GM21717 (cell line): Measurements from ENCODE around the gene CS.
"Not testable (repeated sequence)": the region's sequence is repeated elsewhere in the genome, so short reads cannot be mapped to it uniquely, and the experiment has no call there.

Experiments
- ATAC-seq: cut with Tn5 transposase; IDR thresholded peaks from one replicate; pipeline ENCODE4 v1.9.1; 2021; ENCODE audit warnings: mild to moderate bottlenecking, moderate library complexity; ENCODE audit not compliant: unreplicated experiment

The CS gene

DNA sequence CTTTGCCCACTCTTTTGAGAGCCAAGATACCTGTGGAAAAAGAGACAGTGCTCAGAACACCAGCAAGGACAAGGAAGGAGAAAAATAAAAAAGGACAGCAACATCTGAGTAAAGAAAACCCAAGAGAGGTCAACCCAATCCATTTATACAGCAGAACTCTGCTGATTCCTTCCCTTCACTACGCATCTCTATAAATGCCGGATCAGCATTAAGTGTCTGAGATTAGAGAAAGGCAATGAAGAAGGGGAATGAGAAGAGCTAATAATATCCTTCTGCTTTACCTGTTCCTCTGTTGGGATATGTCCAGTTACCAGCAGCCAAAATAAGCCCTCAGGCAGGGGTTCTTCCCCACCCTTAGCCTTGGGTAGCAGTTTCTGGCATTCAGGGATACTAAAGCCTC is 17.6 kb downstream of the CS start:
- ATAC-seq = no peak

DNA sequence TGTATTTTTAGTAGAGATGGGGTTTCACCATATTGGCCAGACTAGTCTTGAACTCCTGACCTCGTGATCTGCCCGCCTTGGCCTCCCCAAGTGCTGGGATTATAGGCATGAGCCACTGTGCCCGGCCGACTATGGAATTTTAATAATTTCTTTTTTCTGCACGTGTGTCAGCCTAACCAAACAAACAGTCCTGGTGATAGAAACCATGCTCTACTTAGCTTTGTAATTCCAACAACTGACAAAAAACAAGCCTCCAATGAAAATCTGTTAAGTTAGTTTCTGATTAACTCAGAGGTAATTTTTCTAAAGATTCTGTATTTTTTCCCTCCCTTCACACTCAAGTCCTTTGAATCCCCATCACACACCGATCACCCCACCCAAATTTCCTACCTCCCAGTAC is 18.1 kb downstream of the CS start:
- no peak for ATAC-seq

DNA sequence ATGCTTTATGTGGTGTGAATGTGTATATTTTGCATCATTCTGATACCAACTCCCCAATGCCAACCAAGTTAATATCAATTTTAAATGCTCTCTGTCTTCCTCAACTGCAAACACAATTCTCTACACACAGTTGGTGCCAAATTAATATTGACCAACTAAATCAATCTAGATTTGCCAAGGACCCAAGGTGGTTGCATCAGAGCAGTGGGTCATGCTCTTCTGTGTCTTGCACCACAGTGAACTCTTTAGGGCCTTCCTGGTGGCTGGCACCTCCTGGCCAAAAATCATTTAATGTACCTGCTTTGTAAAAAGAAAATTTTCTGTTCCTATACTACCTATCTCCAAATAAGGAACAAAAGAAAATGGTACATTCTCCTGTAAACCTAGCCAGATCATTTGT is 19.3 kb downstream of the CS start:
- ATAC-seq = no peak

DNA sequence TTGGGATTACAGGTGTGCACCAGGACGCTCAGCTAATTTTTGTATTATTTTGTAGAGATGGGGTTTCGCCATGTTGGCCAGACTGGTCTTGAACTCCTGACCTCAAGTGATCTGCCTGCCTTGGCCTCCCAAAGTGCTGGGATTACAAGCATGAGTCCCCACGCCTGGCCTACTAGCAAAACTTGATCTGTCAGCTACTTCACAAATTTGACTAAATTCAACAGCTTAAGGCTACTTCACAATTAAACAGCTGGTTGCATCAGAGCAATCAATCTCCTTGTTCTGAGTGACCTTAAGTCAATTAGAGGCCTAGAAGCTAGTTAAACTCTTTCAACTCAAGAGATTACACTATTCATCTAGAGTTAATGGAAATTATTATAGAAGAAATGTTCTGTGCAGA is 21.2 kb downstream of the CS start:
- ATAC-seq = no peak

DNA sequence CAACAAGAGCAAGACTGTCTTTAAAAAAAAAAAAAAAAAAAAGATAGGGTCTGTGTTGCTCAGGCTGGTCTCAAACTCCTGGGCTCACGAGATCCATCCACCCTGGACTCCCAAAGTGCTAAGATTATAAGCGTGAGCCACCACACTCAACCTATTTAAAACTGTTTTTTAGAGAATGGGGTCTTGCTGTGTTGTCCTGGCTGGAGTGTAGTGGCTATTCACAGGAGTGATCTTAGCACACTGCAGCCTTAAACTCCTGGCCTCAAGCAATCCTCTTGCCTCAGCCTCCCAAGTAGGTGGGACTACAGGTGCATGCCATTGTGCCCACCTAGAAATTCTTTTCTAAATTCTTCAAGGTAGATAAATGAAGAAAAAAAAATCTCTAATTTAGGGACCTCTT is 25.8 kb downstream of the CS start:
- ATAC-seq = no peak

DNA sequence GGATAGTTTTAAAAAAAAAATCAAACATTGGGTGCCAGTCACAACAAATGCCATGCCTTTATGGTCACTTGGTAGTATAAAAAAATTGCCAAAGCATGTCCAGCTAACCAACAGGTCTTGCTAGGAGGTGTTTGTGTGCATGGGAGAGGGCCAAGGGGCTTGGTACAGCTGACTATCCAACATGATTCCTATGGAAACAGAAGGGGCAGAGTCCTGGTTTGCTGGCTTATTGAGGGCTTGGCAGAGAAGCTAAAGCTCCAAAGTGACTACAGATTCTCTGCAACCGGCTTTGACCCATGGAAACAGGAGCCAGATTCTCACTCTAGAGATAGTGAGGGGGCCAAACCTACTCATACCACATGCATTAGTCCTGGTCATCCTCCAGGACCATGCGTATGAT is 27.7 kb downstream of the CS start:
- not testable (repeated sequence) for ATAC-seq

DNA sequence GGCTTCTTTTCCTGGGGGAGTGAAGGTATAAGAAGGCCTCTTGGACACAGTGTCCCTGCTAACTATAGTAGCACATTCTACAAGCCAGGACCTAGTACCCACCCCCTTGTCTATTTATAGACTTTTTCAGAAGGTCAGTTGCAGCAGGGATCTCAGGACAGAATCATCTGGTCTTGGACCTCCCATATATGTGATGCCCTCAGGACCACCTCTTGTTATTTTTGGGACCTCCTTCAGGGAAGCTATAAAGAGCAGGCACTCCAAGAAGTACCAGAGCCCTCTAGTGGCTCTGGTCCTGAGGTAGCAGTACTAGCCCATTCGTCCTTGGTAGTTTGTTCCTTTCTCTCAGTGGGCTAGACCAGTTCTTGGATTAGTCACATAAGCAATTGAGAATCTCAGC is 29.1 kb downstream of the CS start:
- ATAC-seq = no peak

DNA sequence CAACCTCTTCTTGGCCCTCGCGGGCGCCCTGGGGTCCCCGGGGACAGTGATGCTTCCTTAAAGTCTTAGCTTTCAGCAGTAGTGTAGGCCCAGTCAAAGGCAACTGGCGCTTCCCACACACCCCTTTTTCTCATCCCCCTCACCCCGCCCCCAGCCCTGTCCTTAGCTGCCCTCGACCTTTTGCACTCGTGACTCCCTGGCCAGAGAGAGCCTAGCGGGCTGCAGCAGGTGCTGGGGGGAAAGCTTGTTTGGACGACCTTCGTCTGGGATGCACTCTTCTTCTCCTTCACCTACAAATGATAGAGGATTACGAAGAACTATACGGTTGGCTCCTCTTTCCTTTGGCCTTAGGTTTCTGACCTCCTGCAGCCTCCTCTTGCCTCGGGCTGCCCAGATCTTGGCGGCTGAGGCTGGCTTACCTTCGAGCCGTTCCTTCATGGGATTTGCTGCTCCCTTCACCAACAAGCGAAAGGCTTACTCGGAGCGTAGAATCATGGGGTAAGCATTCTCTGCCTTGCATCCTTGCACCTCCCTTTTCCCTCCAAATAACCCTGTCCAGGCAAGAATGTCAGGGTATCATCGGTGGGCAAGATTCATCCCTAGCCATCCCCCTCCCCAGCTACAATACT is 32.6 kb downstream of the CS start:
- ATAC-seq = no peak

DNA sequence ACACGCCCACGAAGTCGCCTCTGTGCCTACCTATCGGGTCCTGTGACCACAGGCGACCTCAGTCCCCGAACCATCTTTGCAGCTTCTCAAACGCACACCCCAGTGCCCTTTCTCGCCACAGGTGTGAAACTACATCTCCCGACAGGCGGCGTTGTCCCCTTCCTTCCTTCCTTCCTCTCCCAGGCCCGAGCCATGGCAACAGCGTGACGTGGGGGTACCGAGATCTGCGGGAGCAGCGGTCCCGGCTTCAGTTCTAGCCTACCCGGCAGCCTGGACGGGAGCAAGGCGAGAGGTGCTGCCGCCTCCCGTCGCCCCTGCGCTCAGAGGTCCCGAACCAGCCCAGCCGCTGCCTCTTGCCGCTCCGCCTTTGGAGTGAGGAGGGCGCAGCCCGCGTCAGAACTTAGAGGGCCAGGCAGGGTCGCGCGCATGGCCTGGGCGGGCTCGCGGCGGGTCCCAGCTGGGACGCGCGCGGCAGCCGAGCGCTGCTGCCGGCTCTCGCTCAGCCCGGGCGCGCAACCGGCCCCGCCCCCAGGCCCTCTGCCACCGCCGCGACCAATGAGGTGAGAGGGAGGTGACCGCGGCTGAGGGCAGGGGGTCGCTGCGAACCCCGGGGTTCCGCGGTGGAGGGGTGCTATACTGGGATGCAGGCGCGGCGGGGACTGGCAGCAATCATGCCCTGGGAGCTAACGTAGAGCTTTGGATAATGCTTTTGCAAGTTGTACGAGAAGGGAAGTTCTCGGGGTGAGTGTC is 33.3 kb downstream of the CS start, which contains the start of gene COQ10A:
COQ10A (plus strand) TSS at position 250 of the 750 bp plus-strand sequence; CDS start at position 427, 177 bp downstream.
- ATAC-seq = peak; percentile 86

DNA sequence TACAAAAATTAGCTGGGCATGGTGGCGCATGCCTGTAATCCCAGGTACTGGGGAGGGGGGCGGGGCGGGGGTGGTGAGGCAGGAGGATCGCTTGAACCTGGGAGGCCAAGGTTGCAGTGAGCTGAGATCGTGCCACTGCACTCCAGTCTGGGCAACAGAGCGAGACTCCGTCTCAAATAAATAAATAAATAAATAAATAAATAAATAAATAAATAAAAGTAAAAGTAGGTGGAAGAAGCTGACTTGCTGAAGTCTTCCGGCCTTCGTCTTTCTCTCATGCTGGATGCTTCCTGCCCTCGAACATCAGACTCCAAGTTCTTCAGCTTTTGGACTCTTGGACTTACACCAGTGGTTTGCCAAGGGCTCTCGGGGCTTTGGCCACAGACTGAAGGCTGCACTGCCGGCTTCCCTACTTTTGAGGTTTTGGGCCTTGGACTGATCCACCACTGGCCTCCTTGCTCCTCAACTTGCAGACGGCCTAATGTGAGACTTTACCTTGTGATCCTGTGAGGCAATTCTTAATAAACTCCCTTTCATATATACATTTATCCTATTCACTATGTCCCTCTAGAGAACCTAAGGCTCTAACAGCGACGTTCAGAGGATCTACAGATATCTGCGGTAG is 34.0 kb downstream of the CS start:
- ATAC-seq = not testable (repeated sequence)

DNA sequence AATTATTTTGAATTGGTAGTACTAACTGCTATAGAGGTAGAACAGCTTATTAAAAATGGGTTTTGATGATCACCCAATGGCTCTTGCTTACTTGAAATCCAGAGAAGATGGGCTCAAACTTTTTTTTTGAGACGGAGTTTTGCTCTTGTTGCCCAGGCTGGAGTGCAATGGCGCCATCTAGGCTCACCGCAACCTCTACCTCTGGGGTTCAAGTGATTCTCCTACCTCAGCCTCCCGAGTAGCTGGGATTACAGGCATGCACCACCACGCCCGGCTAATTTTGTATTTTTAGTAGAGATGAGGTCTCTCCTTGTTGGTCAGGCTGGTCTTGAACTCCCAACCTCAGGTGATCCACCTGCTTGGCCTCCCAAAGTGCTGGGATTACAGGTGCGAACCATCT is 37.2 kb downstream of the CS start:
- ATAC-seq = not testable (repeated sequence)

DNA sequence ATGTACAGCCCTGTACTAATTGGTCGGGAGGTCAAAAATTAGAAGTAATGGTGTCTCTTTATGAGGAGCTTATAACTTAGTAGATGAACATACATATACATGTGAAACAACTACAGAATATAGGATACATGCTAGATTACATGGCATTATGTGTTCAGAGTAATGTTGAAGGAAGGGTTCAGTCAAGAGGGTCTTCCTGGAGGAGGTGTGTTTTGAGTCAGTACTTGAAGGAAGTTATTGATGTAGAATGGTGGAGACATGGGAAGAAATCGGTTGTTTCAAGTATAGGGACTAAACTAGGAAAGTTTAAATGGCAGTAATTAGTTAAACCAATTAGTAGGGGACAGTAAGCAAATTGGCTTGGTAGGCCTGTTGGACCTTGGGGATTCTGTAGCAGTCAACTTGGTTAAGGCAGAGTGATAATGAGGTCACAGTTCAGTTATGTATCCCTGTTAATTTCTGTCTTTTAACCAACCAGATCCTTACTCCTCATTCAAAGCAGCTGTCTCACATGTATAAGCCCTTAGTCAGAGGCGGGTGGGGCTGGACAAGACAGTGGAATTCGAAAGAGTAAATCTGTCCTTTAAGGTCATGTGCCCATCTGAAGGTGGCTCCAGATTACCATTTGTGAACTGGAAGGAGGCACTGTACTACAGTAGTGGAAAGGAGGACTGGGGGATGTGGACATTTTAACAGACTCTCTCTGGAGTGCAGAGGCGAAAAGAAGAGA is 38.5 kb downstream of the CS start:
- ATAC-seq = no peak

DNA sequence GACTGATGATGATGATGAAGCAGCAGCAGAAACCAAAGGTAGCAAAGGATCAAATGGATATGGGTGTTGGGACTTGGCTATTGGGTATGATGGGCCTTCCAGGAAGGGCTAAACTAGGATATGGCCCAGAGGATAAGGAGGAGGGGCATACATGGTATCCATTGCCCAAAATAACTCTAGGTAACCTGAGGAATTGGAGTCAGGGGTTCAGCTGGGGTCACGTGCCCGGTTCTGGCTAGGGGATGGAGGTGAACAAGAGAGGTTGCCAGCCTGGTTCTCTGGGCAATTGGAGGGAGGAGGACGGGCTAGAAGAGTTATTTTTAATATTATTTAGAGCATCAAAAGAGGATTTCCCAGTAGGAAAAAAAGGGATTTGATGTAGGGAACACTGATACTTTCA is 39.2 kb downstream of the CS start:
- no peak for ATAC-seq

DNA sequence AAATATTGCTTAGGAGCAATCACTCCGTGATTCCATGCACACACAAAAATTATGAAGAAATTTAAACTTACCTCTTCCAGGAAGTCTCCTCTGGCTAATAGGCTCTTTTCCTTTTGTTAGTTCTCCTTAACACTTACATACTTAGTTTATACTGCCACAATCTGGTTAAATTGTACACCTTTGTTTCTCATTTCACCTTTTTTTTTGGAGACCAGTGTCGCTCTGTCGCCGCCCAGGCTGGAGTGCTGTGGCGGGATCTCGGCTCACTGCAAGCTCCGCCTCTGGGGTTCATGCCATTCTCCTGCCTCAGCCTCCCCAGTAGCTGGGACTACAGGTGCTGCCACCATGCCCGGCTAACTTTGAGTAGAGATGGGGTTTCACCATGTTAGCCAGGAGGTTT is 39.8 kb downstream of the CS start:
- ATAC-seq = no peak

DNA sequence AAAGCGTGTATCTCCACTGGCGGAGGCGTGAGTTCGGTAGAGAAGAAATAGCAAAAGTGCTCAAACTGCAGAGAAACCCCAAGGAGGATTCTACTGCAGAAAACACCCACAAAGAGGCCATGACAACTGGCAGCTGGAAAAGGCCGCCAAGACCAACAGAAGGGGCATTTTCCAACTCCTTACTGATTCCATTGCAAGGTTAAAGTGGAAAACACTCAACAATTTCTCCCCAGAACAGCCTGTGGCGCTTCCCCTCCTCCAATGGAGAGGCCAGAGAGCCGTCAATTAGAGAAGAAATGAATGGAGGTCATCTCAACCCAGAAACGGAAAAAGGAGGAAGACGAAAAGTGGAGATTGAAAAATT is 41.3 kb downstream of the CS start:
- peak; percentile 12 for ATAC-seq

DNA sequence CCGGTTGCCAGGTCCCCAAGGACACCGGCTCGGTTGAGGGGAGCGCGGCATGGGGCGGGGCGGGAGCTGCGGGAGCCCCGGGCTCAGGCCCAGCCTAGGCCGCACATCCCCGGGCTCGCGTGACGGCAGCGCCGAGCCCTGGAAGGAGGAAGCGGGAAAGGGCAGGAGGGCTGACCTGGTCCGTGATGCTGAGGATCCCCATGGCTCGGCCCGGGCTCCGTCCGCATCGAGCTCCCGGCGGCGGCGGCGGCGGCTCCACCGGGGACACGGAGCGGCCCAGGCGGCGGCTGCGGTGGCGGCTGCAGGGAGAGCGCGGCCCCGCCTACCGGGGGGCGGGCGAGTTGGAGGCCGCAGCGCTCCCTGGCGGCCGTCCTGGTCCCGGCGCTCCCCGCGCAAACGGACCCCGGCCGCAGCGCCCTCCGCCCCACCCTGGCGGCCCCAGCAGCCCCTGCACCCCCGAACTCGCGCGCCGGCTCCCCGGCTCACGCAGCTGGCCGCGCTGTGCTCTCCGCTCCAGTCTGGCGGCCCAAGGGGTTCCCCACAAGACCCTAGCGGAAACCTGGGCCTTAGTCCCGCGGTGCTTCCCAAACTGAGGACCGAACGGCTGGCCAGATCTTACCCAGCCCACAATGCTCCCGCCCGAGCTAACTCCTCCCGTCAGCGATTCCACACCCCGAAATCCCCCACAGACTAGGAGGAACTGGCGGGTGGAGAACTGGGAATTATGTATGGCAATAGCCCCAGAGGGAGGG is 41.9 kb downstream of the CS start, which contains the start of gene ANKRD52:
ANKRD52 (minus strand) TSS at position 317 of the 752 bp plus-strand sequence; CDS start at position 202, 115 bp downstream.
- peak; percentile 85 for ATAC-seq

DNA sequence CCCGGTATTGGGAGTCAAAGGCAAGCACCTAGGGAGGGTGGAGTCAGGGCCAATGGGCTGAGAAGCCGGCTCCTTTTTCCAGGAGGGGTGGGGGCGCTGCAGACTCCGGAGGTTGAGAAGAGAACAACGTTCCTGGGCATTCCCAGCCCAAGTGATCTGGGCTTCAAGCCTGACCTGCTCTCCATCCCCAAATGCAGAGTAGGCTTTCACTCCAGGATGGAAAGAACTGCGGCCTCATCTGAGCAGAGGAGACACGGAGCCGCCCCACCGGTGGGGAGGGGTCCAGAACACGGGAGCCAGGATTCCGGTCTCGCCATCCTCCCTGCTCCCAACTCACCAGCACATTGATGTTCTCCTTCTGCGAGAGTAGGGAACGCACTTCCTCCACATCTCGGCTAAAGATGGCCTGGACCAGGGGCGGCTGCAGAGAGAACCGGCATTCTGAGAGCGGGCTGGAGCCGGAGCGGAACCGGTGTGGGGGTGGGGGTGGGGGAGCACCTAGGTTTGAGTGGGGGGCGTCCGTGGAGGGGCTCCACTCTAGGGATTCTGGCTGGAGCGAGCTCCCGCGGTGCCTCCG is 42.6 kb downstream of the CS start:
- ATAC-seq = peak; percentile 14

DNA sequence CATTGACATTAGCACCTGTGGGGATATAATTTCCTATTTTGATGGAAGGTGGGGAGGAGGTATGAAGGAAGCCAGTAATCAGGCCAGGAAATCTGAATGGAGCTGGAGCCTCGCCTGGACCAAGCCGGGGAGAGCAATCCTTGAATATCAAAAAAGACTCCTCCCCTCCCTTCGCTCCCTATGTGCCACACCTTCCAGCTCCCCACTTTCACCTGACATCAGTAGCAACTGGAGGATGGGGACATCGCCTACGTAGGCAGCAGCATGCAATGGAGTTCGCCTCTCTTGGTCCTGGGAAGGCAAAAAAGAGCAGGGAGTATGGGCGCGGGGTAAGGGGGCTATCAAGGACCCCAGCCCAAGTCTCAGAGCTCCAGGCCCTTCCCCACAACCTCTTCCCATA is 43.1 kb downstream of the CS start:
- no peak for ATAC-seq

DNA sequence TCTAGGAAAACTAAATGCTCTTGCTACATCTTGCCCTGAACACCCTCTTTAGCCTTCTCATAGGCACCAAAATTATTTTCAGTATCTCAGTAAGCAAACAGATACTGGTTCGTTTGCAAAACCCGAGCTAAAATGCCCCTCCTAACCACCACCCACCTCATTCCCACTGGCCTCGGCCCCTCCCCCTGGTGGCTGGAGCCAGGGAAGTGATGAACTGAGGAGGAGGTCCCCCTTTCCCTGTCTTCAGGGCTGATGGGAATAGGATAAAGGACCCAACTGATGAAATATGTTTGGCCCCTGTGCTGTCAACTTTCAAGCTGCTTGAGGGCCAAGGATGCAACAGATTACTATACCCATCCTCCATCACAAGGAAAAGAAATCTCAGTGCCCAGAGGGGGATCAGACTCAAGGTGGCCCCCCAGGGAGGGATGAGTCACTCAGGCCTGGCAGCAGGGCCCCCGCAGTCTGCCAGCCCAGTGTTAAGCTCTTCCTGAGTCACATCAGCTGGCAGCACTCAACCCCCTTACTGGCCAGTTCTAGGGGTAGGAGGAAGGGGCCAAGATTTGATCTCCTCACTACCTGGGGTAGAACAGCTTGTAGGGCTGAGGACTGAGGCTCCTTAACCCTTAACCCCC is 43.7 kb downstream of the CS start:
- ATAC-seq = no peak

DNA sequence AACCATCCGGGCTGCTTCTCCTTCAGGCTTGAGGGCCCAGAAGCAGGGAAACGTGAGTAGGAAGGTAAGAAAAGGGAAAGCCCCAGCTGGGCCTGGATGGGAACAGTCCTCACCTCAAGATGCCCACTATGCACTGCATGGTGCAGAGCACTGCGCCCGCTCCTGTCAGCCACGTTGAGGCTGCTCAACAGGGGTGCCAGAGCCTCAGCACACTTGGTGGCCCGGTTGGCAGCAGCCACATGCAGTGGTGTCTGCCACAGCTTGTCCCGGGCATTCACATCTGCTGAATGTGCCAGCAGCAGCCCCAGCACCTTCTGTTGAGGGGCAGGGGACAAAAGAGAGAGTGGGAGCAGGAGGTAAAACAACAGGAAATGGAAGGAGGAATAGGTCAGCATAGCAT is 44.5 kb downstream of the CS start:
- no peak for ATAC-seq
